ENCODE measurements around the gene NQO2.
"Not testable (repeated sequence)": the region's sequence is repeated elsewhere in the genome, so short reads cannot be mapped to it uniquely, and the experiment has no call there.

NQO2 gene

DNA sequence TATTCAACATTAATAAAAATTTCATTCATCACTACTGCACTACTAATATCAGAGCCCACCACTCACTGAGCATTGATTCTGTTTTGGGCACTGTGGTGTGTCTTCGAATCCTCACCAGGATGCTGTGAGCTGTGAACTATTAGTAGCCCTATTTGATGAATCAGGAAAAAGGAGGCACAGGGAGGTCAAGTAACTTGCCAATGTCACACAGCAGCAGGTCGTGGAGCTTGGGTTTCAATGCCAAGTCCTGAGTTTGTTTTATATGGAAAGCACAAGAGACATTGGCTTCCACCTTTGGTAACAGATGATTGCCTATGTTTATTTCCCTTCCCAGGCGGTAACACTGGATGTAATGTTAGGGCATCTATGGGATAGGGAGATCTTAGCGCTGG is 15.0 kb downstream of the NQO2 start:
- FAIRE-seq: no peak

DNA sequence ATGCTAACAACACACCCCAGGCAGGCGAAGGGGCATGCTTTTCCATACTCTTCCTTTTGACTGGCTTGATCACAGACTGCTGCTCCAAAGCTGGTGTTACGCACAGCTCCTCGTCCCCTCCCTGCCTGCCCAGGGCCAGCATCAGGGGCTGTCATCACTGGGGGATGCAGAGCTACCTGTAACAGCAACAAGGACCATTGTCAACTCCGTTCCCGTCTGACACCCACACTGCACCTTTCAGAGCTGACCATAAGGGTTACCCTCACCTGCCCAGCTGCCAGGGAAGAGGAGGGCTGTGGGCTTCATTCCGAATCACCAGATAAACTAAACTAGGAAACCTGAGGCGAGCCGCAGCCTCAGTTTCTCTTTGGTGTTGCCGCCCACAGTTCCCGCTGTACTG is 15.4 kb downstream of the NQO2 start:
- FAIRE-seq: no peak

DNA sequence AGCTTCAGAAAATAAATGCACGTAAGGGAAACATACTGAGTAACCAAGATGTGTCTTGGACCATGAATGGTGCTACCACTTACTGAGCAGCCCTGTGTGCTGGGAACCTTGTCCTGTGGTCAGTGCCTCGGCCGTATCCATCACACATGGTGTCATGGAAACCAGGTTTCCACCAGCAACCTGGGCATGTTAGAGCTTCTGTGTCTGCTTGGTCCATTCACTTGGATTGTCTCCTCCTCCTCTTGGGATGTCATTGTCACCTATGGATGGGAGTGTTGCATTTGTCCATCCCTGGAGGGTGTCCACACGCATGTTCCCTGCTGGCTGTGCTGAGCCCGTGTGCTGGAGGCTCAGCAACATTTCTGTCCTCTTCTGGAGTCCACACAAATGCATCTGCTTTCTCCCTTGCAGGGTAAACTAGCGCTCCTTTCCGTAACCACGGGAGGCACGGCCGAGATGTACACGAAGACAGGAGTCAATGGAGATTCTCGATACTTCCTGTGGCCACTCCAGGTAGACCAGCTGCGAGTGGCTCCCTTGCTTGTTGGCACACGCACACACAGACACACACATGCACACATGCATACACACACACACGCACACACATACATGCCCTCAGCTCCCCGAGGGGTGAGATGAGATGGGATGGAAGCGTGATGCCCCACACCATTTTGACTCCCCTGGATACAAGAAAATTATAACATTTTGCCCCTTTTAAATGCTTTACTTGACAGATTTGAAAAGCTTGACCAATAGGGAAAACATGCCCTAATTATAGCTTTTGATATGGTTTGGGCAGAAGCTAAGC is 17.0 kb downstream of the NQO2 start:
- FAIRE-seq: no peak

DNA sequence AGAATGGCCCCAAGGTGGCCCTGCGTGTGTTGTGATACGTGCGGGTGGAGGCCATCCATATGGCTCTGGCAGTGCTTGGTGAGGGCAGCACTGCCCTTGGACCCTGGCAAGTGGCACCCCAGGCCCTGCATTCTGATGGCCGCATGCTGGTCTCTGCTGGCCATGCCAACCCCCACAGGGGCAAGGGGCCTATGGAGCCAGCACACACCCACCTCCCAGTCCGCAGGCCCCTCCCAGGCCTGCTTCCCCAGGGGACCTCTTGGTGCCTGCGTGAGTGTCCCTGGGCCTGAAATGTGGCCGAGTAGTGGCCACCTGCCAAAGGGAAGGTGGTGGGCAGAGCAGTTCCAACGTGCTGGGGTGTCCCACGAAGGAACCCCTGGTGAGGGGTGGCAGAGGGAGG is 17.6 kb downstream of the NQO2 start:
- FAIRE-seq: no peak

DNA sequence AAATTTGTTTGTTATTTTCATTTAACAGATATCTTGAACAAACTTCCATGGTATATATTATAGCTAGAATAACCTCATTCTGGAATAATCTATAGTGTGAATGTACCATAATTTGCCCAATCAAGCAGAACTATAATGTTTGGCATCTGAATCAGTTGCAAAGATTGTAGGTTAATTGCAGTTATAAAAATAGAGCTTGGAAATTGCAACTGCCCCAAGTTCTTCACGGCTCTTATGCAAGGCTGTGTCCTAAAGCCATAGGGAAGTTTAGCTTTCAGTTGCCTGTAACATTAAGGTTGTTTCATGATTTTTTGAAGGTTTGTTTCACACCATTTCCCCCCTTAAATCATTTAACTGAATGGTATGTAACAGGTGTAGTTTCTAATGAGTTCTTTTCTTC is 19.4 kb downstream of the NQO2 start:
- no peak for FAIRE-seq

DNA sequence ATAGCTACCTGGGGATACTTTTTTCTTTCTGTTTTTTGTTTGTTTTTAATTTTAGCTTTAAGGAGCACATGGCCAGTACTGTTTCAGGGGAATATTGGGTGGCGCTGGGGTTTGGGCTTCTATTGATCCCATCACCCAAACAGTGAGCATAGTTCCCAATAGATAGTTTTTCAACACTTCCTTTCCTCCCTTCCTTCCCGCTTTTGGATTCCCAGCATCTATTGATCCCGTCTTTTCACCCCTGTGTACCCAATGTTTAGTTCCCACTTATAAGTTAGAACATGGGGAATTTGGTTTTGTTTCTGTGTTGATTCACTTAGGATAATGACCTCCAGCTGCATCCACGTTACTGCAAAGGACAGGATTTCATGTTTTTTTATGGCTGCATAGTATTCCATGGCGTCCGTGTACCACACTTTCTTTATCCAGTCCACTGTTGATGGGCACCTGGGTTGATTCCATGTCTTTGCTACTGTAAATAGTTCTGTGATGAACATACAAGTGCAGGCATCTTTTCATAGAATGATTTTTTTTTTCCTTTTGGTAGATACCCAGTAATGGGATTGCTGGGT is 20.1 kb downstream of the NQO2 start:
- FAIRE-seq: no peak

DNA sequence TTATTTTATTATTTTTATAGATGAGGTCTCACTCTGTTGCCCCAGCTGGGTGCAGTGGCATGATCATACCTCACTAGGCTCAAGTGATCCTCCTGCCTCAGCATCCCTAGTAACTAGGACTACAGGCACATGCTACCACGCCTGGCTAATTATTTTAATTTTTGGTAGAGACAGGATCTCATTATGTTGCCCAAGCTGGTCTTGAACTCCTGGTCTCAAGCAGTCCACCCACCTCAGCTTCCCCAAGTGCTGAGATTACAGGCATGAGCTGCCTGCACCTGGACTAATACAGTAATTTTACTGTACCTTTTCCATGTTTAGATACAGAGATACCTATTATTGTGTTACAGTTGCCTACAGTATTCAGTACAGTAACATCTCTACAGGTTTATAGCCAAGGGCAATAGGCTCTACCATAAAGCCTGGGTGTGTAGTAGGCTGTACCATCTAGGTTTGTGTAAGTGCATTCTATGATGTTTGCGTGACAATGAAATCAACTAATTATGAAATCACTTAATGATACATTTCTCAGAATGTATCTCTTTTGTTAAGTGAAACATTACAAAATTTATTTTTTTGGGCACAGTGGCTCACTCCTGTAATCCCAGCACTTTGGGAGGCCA is 21.4 kb downstream of the NQO2 start:
- not testable (repeated sequence) for FAIRE-seq

DNA sequence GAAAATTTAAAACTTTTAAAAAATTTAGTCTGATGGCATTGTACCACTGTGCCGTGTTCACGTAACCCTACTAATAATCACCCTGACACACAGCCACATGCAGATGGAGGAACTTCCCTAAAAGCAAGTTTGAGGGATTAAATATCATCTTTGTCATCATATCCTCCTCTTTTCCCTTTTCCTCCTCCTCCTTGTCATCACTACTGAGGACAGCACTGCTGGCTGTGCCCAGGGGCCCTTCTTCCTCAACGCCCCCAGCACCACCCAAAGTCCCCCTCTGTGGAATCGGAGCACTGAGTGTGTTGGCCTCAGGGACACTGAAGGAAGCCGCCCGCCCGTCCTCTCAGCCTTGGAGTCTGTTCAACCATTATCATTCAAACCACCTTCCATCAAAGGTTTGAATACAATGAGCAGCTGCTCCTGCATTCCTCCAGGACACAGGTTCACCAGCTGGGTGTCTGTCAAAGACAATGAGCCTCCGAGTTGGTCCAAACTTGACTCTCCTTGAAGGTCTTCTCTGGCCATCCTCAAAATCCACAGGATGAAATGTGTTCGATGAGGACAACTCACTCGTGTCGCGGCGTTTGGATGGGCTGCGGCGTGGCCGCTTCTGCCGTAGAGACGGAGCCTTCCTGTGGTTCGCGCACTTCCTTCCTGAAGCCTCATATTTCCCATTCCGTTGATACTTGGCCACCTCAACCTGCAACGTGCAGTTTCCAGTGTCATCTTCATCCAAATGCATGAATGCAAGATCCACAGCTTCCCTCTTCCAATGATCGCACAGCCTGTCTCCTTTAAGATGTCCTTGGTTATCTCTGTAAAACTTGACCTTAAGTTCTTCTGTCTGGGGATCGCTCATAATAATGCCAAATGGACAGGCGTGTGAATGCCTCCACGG is 23.3 kb downstream of the NQO2 start:
- no peak for FAIRE-seq

DNA sequence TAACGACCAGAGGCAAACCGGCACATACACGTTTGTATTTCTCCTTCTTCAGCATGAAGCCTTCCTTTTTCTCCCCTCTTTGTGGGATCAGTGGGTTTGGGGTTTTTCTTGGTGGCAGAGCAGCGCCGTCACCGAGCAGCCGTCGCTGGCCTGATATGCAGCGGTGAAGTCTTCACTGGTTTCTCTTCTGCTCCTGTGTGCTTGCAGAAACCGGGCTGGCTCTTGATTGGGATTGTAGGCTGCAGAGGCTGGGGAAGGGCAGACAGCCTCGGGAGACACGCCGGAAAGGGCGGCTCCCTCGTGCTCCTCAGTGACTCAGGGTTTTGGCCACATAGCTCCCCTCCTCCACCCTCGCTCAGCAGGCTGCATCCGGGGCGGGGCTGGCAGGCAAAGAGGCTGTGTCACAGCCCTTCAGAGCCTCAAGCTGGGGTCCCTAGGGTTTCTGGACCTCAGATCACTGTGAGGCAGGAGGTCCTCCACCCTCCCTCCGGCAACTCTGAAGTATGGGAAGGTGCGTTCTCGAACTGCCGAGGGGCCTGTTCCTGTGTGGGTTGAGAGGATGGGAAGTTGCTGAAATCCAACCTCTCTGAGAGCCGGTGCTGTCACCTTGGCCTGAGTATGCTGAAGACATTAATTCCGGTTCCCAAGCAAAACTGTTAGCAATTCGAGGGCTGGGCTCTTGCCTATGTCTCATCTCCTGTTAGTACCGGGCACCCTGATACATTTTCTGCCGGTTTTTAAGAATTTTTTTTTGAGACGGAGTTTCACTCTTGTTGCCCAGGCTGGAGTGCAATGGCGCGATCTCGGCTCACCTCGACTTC is 24.2 kb downstream of the NQO2 start:
- no peak for FAIRE-seq

DNA sequence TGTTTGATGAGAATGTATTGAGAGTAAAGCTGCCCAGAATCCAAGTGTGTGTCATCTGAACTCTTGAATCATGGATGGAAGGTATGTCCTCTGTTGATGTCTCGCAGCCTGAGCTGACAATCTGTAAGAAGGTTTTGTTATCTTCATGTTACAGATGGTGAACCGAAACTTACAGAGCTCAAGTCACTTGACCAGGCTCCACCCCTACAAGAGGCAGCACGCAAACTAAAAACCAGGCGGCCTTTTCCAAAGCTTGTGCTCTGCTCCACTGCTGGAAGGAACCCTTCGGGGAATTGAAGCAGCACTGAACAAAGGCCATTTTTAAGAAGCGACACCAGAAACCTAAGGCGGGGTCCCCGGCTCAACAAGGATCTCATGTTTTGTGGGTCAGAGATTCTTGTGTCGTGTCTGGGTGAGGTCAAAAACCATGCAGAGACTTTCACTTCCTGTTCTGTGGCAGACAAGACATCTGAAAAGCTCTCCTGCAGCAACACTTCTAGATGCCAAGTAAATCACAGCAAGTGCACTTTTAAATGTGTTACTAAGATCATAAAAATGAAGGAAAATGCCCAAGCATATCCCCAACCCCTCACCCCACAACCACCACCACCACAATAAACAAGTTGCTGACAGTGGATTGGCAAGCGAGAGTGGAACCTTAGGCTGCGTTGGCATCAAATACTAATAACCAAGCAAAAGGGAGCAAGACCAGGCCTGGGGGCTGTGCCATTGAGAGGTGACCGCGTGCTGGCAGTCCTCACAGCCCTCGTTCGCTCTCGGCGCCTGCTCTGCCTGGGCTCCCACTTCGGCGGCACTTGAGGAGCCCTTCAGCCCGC is 27.3 kb downstream of the NQO2 start:
- no peak for FAIRE-seq

DNA sequence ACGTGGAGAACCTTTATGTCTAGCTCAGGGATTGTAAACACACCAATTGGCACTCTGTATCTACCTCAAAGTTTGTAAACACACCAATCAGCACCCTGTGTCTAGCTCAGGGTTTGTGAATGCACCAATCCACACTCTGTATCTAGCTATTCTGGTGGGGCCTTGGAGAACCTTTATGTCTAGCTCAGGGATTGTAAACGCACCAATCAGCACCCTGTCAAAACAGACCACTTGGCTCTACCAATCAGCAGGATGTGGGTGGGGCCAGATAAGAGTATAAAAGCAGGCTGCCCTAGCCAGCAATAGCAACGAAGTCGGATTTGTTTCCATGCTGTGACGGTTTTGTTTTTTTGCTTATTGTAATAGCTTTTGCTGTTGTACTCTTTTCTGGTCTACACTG is 28.5 kb downstream of the NQO2 start:
- not testable (repeated sequence) for FAIRE-seq

DNA sequence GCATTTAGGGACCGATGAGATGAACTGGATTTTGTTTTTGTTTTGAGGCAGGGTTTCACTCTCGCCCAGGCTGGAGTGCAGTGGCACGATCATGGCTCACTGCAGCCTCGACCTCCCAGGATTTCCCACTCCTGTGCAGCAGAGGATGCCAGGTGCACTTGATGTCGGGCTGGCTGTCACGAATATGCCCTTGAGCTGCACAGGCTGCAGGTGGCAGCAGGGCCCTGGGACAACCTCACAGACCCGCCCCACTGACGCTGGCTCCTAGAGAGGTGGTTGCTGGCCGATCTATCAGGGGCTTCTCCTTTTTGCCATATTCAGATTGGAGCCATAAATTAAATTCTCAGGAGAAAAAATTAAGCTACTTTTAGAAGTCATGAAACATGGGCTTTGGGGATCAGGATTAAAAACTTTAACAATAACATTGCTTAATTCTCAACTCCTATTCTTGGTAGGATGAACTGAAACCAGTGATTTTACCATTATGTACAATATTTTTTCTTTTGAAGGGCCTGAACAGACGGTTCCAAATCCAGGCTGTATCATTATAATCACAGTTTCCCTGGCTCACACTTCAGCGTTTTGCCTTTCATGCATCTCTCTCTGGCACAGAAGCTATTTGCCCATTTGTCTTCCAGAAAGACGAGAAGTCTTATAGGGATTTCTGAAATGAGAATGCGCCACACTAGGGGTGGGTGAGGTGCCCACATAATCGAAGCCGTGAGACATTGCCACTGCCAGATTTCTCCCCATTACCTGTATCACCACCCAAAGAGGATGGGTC is 32.4 kb downstream of the NQO2 start:
- FAIRE-seq: no peak

DNA sequence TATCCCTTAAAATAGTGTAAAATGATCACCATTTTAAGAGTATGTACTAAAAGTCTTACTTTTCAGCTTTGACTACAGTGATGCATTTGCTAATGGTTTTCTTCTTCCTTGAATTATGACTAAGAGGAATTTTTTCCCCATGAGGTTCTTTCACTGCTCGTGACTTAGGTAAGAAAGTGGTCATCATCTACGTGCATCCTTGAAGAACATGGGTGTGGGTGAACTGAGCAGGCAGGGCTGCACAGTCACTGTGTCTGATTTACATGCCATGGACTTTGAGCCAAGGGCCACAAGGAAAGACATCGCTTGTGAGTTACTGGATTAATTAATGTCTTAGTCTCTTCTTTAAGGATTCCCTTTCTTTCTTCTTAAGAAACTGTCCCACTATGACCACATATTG is 33.3 kb downstream of the NQO2 start:
- no peak for FAIRE-seq

DNA sequence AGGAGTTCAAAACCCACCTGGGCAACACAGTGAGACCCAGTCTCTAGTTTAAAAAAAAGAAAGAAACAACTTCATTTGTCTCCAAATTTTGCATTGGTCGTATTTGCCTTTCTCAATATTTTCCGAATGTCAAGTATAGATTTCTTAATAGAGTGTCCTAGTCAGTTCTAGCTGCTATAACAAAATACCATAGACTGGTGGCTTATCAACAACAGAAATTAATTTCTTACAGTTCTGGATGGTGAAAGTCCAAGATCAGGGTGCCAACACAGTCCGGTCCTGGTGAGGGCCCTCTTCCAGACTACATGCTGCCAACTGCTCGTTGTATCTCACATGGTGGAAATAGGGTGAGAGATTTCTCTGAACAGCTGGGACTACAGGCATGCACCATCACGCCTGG is 34.0 kb downstream of the NQO2 start:
- no peak for FAIRE-seq

DNA sequence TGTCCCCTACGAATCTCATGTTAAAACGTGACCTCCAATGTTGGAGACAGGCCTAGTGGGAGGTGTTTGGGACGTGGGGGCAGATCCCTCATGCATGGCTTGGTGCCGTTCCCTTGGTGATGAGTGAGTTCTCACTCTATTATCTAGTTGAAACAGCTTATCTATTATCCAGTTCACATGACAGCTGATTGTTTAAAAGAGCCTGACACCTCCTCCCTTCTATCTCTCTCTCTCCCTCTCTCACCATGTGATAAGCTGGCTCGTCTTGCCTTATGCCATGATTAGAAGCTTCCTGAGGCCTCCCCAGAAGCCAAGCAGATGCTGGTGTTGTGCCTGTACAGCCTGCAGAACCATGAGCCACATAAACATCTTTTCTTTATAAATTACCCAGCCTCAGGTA is 35.7 kb downstream of the NQO2 start:
- FAIRE-seq: no peak

DNA sequence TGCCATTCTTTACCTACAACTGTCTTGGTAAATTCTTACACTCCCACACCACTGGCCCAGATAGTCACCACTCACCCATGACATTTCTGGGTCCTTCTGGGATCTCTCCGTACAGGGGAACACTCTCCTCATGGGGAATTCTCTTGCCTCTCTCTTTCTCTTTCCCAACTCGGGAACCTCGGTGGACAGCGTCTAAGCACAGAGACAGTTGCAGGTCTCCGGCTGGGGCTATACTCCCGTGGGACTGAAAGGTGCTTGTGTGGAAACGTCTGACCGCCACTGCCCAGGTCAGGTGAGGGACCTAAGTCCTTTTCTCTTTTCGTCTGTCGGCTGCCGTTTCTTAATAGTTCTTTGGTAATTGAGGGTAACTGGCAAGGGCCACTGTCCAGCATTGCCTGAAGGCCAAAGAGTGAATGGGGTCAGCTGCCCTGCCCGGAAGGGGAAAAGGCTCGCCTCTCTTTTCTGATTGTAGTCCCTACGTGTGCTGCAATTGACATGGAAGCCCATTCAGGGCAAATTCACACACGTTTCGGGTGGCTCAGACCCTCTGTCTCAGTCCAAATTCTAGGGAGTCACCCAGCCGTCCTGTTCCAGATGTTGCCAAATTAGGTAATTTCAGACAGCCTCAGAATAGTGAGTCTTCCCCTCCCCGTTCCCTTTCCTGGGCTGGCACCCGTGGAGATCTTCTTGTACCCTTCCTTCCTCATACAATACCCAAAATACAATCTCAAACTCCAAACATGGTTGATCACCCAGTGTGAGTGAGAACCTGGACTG is 37.4 kb downstream of the NQO2 start:
- no peak for FAIRE-seq

DNA sequence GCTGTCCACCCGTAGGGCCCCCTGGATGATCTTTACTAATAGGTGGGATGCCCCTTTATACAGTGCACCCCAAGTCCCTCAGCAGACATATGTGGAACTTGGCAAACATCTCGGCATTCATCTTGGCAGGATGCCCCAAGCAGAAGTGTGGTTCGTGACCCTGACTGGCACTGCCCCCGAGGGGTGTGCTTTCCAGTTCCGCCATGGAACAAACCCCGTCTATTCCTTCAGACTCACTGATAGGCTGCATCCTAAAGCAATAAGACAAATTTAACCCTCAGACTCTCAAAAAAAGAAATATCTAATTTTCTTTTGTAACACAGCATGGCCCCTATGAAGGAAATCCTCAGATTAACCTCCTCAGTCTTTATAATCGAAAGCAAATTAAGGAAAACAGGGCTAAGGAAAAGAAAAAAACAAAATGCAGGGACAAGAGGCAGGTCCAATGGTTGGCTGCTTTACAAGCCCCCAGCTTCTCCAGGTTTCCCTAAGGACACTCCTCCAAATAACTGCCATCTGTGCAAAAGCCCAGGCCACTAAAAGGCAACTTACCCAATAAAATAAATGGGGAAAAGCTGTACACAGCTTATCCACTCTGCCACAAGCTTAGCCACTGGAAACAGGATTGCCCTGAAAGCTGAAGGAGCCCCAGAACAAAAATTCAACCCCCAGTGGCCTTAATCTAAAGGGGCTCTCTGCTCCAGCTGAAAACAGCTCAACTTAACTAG is 38.1 kb downstream of the NQO2 start:
- no peak for FAIRE-seq

DNA sequence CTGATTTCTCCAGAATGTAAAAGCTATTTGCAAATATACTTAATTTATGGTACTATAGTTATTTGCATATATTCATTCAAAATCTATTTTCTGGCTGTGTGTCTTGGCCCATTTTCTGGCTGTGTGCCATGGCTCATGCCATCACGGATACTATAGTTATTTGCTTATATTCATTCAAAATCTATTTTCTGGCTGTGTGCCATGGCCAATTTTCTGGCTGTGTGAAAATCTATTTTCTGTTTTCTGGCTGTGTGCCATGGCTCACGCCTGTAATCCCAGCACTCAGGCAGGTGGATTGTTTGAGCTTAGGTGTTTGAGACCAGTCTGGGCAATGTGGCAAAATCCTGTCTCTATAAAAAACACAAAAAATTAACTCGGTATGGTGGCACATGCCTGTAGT is 39.7 kb downstream of the NQO2 start:
- FAIRE-seq: no peak

DNA sequence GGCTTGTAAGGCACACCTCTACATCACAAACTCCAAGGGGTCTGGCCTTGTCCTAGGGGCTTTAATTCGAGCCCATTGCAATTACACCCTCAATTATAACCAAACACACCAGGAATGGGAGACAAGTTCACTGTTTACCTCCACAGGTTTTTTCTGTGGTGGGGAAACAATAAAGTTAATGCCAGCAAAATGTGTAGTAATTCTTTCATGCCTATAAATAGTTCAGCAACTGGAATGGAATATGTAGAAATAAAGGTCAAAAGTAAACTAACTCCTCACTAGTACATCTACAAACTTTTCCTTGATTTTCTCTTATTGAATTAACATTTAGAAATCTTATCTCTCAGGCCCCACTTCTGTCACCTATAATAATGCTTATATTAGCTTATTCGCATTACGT is 41.5 kb downstream of the NQO2 start:
- no peak for FAIRE-seq
